Neuronal stem cell (in vitro differentiated cells): ENCODE results near the gene DLG3. TPM values are rescaled to one million over a fixed set of nuclear protein-coding genes. Genes with fewer than 3 reads are reported as not detected.
"Not testable (repeated sequence)": the region's sequence is repeated elsewhere in the genome, so short reads cannot be mapped to it uniquely, and the experiment has no call there.

ENCODE experiments used
- DNase-seq: peaks from one replicate; pipeline ENCODE4 v3.0.0-alpha.2; 2013; ENCODE audit warnings: low spot score
- H2AFZ ChIP-seq: one replicate; pipeline ENCODE4 v1.6.1; 2013; ENCODE audit warnings: mild to moderate bottlenecking, low read length, inconsistent platforms
- H2AK5ac ChIP-seq: 2 replicates; pipeline ENCODE4 v1.6.1; 2013; ENCODE audit warnings: low read depth, mild to moderate bottlenecking, inconsistent platforms, low read length, moderate library complexity, mixed read lengths
- H2BK120ac ChIP-seq: 2 replicates; pipeline ENCODE4 v1.6.1; 2013; ENCODE audit warnings: low read depth, mild to moderate bottlenecking, inconsistent platforms, low read length, moderate library complexity, mixed read lengths
- H2BK12ac ChIP-seq: one replicate; pipeline ENCODE4 v1.6.1; 2013; ENCODE audit warnings: low read length, inconsistent platforms
- H2BK15ac ChIP-seq: 2 replicates; pipeline ENCODE4 v1.6.1; 2013; ENCODE audit warnings: mild to moderate bottlenecking, low read length, inconsistent platforms, mixed read lengths
- H2BK5ac ChIP-seq: one replicate; pipeline ENCODE4 v1.6.1; 2013; ENCODE audit warnings: inconsistent platforms, mild to moderate bottlenecking, low read length, moderate library complexity
- H3K14ac ChIP-seq: one replicate; pipeline ENCODE4 v1.6.1; 2013; ENCODE audit warnings: low read length, inconsistent platforms
- H3K18ac ChIP-seq: 2 replicates; pipeline ENCODE4 v1.6.1; 2013; ENCODE audit warnings: low read length, inconsistent platforms
- H3K23ac ChIP-seq: 2 replicates; pipeline ENCODE4 v1.6.1; 2013; ENCODE audit warnings: low read depth, mild to moderate bottlenecking, mixed read lengths, low read length, inconsistent platforms; ENCODE audit not compliant: poor library complexity
- H3K27ac ChIP-seq: replicated peaks from 3 replicates; pipeline ENCODE4 v1.5.1; 2013; ENCODE audit warnings: low read length, inconsistent platforms
- H3K27me3 ChIP-seq, 3 experiments: 2 replicates each; pipeline ENCODE4 v1.6.1; 2013; ENCODE audit warnings: low read length in 3 of 3, mild to moderate bottlenecking in 2 of 3, inconsistent platforms in 1 of 3, low read depth in 1 of 3, mixed read lengths in 1 of 3, moderate library complexity in 1 of 3; ENCODE audit not compliant: control insufficient read depth in 3 of 3, insufficient read depth in 3 of 3
- H3K36me3 ChIP-seq, 2 donors: replicated peaks in 1 of 2; 2 replicates each; pipeline ENCODE4 v1.6.1; 2013; ENCODE audit warnings: low read length in 2 of 2; ENCODE audit not compliant: control insufficient read depth in 2 of 2, insufficient read depth in 2 of 2
- H3K4ac ChIP-seq: 2 replicates; pipeline ENCODE4 v1.6.1; 2013; ENCODE audit warnings: inconsistent platforms, mild to moderate bottlenecking, low read length, moderate library complexity
- H3K4me1 ChIP-seq, 2 donors: 1 replicate in 1 of 2; 2 replicates in 1 of 2; pipeline ENCODE4 v1.6.1; 2013; ENCODE audit warnings: low read length in 2 of 2, low read depth in 1 of 2; ENCODE audit not compliant: control insufficient read depth in 2 of 2, insufficient read depth in 1 of 2
- H3K4me2 ChIP-seq: one replicate; pipeline ENCODE4 v1.6.1; 2013; ENCODE audit warnings: mild to moderate bottlenecking, low read length, inconsistent platforms; ENCODE audit not compliant: insufficient read depth, poor library complexity, severe bottlenecking
- H3K4me3 ChIP-seq, 2 donors: 2 replicates each; pipeline ENCODE4 v1.5.1; 2013; ENCODE audit warnings: low read length in 2 of 2, mild to moderate bottlenecking in 2 of 2, inconsistent platforms in 1 of 2, moderate library complexity in 1 of 2
- H3K79me1 ChIP-seq: one replicate; pipeline ENCODE4 v1.6.1; 2013; ENCODE audit warnings: low read depth, mild to moderate bottlenecking, inconsistent platforms, low read length, moderate library complexity
- H3K9ac ChIP-seq: one replicate; pipeline ENCODE4 v1.6.1; 2013; ENCODE audit warnings: mild to moderate bottlenecking, low read depth, low read length, inconsistent platforms; ENCODE audit not compliant: poor library complexity
- H3K9me3 ChIP-seq, 2 donors: replicated peaks in 1 of 2; 2 replicates each; pipeline versions ENCODE3 to v1.6.1; 2013; ENCODE audit warnings: low read length in 2 of 2, mild to moderate bottlenecking in 2 of 2, inconsistent platforms in 1 of 2, low read depth in 1 of 2, mixed read lengths in 1 of 2, moderate library complexity in 1 of 2; ENCODE audit not compliant: control insufficient read depth in 2 of 2, insufficient read depth in 1 of 2
- H4K8ac ChIP-seq: one replicate; pipeline ENCODE4 v1.6.1; 2013; ENCODE audit warnings: low read depth, mild to moderate bottlenecking, inconsistent platforms, low read length, moderate library complexity
- H4K91ac ChIP-seq: one replicate; pipeline ENCODE4 v1.6.1; 2013; ENCODE audit warnings: low read length, low read depth, mild to moderate bottlenecking, inconsistent platforms; ENCODE audit not compliant: poor library complexity
- WGBS, 2 donors: extraction: QIAGEN DNeasy Blood & Tissue Kit; methylation state at CpG; one replicate each; pipeline ENCODE4 v1.1.7; 2013; ENCODE audit warnings: missing lambda C conversion rate in 2 of 2, mixed read lengths in 1 of 2; ENCODE audit not compliant: insufficient read length in 2 of 2, insufficient replicate concordance in 1 of 2; ENCODE audit errors: extremely low coverage in 2 of 2; 5-methylcytosine and 5-hydroxymethylcytosine counted together
- polyA plus RNA-seq, 2 experiments: library from polyadenylated mRNA; stranded (reverse); fragments of 200-250 nt; gene quantifications; one replicate each; pipeline ENCODE4 v1.2.3, GENCODE V29; 2013

The DLG3 gene
- 55.1 TPM for polyA plus RNA-seq (2013, experiment 1 of 2)
- 55.1 TPM for polyA plus RNA-seq (2013, experiment 2 of 2)

DNA sequence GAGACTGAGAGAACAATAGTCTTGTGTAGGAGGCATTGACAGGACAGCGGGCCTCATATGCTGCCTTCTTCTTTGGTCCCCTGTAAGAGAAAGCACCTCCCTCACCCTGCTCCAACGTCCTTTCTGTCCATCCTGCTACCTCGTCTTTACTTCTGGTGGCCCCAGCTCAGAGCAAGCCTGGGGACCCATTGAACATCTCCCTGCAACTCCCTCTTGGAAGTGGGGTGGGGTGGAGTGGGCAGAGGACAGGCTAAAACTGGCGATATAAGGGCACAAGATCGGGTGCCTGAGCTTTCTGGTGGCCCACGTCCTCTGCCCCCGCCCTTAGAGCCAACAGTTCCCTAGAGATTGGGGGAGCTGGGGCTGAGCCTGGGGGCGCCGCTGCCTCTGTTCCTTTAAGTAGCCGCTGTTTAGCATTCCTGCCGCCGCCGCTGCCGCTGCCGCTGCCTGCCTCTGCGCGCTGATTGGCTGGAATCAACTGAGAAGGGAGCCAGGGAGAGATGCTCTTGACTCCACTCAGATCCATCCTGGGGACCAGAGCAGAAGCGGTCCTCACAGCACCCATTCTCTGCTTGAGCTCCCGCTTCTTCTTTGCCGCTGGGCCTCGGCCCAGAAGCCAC, at the start of gene DLG3:
DLG3 (plus strand) TSS at position 510 of the 620 bp plus-strand sequence. CDS start 367 bp downstream, outside the sequence.
- Histone ChIP-seq H3K4me3 (peak within 1 kb of the TSS; percentile 40 to 63), H2BK12ac (no peak within 1 kb of the TSS), H3K9ac (no peak within 1 kb of the TSS), H3K9me3 (no peaks in the 10 kb centered on the region), H2AFZ (peak within 1 kb of the TSS; percentile 88), H3K27me3 (peaks cover 0 to 35% (median 12%) of the 10 kb centered on the region in 3 experiments), H2BK120ac (no peak within 1 kb of the TSS), H4K91ac (no peak within 1 kb of the TSS), H3K79me1 (no peaks in the 10 kb centered on the region), H3K4ac (no peak within 1 kb of the TSS), H3K27ac (no peak within 1 kb of the TSS), H3K4me2 (peak within 1 kb of the TSS; percentile 62), H2BK15ac (no peak within 1 kb of the TSS), H2AK5ac (no peak within 1 kb of the TSS), H3K14ac (peak within 1 kb of the TSS; percentile 38), H4K8ac (no peak within 1 kb of the TSS), H2BK5ac (no peak within 1 kb of the TSS), H3K4me1 (peaks cover 0 to 2% of the 10 kb centered on the region in 2 donors), H3K18ac (peak within 1 kb of the TSS; percentile 57), H3K36me3 (no peaks in the 10 kb centered on the region), H3K23ac (no peak within 1 kb of the TSS)
- DNase-seq, result no peak
- WGBS, 2 donors, result no CpG with 5 or more reads among the region's 21 CpGs

GRCh38 chrX:70398899-70399298, 45.7 kb upstream of the DLG3 start:
- Histone ChIP-seq H4K8ac (no peak overlapping the region), H3K9me3 (peaks cover 0 to 5% of the 10 kb centered on the region in 2 donors), H2BK12ac (no peak overlapping the region), H3K4ac (no peak overlapping the region), H3K27me3 (no peaks in the 10 kb centered on the region), H3K27ac (no peak overlapping the region), H3K9ac (no peak overlapping the region), H3K14ac (no peak overlapping the region), H3K4me2 (no peak overlapping the region), H3K23ac (no peak overlapping the region), H2BK5ac (no peak overlapping the region), H3K36me3 (peaks cover 4 to 68% of the 10 kb centered on the region in 2 donors), H3K79me1 (no peaks in the 10 kb centered on the region), H2AFZ (no peak overlapping the region), H2BK120ac (no peak overlapping the region), H2AK5ac (no peak overlapping the region), H2BK15ac (no peak overlapping the region), H3K4me3 (no peak overlapping the region), H3K18ac (no peak overlapping the region), H3K4me1 (no peaks in the 10 kb centered on the region), H4K91ac (no peak overlapping the region)
- WGBS, 2 donors, result no CpG with 5 or more reads among the region's 4 CpGs
- no peak for DNase-seq

- H3K4me1 ChIP-seq, H3K79me1 ChIP-seq, H2BK15ac ChIP-seq, H3K23ac ChIP-seq, H2BK5ac ChIP-seq, H3K4ac ChIP-seq, H2AFZ ChIP-seq, H3K4me3 ChIP-seq, H3K9me3 ChIP-seq, H4K8ac ChIP-seq, H2AK5ac ChIP-seq, H3K27me3 ChIP-seq, H3K14ac ChIP-seq, H2BK120ac ChIP-seq, H4K91ac ChIP-seq, H3K9ac ChIP-seq, DNase-seq, H3K4me2 ChIP-seq, H3K27ac ChIP-seq, H3K18ac ChIP-seq, H2BK12ac ChIP-seq: not testable (repeated sequence)
- no CpG with 5 or more reads among the region's 3 CpGs for WGBS, 2 donors
- H3K36me3 ChIP-seq, result peaks cover 6 to 75% of the 10 kb centered on the region in 2 donors
These were observed 44.5 kb upstream of the DLG3 start for GRCh38 chrX:70400181-70400580.

GRCh38 chrX:70402721-70403120, 41.9 kb upstream of the DLG3 start:
- Histone ChIP-seq H3K14ac (no peak overlapping the region), H2BK12ac (no peak overlapping the region), H3K4me3 (no peak overlapping the region), H3K4ac (no peak overlapping the region), H3K27me3 (no peaks in the 10 kb centered on the region), H3K9ac (no peak overlapping the region), H3K79me1 (no peaks in the 10 kb centered on the region), H2BK15ac (no peak overlapping the region), H4K91ac (no peak overlapping the region), H3K36me3 (peaks cover 12 to 78% of the 10 kb centered on the region in 2 donors), H3K9me3 (no peaks in the 10 kb centered on the region), H3K4me1 (no peaks in the 10 kb centered on the region), H4K8ac (no peak overlapping the region), H2BK5ac (no peak overlapping the region), H3K4me2 (no peak overlapping the region), H2AFZ (no peak overlapping the region), H2BK120ac (no peak overlapping the region), H3K23ac (no peak overlapping the region), H3K18ac (no peak overlapping the region), H2AK5ac (no peak overlapping the region), H3K27ac (no peak overlapping the region)
- no peak for DNase-seq
- WGBS, 2 donors, result no CpG with 5 or more reads among the region's 2 CpGs
